ENCODE data around the gene CELSR1. TPM values are rescaled to one million over a fixed set of nuclear protein-coding genes. Genes with fewer than 3 reads are reported as not detected.

The CELSR1 gene
- total and polyA plus RNA-seq, 2 donors (not counting 1 experiment from before 2014, with no cell fraction given), result 30.2 to 34.8 TPM

- TF ChIP-seq, protein P1, sequence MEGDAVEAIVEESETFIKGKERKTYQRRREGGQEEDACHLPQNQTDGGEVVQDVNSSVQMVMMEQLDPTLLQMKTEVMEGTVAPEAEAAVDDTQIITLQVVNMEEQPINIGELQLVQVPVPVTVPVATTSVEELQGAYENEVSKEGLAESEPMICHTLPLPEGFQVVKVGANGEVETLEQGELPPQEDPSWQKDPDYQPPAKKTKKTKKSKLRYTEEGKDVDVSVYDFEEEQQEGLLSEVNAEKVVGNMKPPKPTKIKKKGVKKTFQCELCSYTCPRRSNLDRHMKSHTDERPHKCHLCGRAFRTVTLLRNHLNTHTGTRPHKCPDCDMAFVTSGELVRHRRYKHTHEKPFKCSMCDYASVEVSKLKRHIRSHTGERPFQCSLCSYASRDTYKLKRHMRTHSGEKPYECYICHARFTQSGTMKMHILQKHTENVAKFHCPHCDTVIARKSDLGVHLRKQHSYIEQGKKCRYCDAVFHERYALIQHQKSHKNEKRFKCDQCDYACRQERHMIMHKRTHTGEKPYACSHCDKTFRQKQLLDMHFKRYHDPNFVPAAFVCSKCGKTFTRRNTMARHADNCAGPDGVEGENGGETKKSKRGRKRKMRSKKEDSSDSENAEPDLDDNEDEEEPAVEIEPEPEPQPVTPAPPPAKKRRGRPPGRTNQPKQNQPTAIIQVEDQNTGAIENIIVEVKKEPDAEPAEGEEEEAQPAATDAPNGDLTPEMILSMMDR (IDR thresholded peaks at IDR 0.05), result no peak
- TF ChIP-seq EZH2 (IDR thresholded peaks at IDR 0.05; ENCODE audit: borderline replicate concordance, insufficient read depth, low read depth, low read length, poor library complexity, severe bottlenecking), result no peak
- no peak overlapping the region for H3K27ac Mint-ChIP-seq
- H3K4me1 Mint-ChIP-seq, result peaks cover 5% of the 10 kb centered on the region
- Histone ChIP-seq H4K20me1 (ENCODE audit: control insufficient read depth, insufficient read depth, low read length, poor library complexity, severe bottlenecking) (no peaks in the 10 kb centered on the region), H3K9me3 (ENCODE audit: control extremely low read depth in 1 of 3, control insufficient read depth in 2 of 3, insufficient read depth in 1 of 3, low read length in 2 of 3) (peaks cover 0 to 30% (median 14%) of the 10 kb centered on the region in 3 donors), H2AFZ (ENCODE audit: insufficient read depth, low read depth, low read length, poor library complexity, severe bottlenecking) (no peak overlapping the region), H3K79me2 (ENCODE audit: control insufficient read depth, insufficient read depth, low read length) (no peaks in the 10 kb centered on the region), H3K27me3 (replicated peaks in 1 of 4; ENCODE audit: control extremely low read depth in 1 of 4, control insufficient read depth in 3 of 4, insufficient read depth in 4 of 4, low read length in 3 of 4) (peaks cover 0 to 6% (median 0%) of the 10 kb centered on the region in 4 experiments), H3K4me1 (ENCODE audit: control insufficient read depth in 2 of 2, insufficient read depth in 2 of 2, low read length in 2 of 2) (peaks cover 9 to 20% of the 10 kb centered on the region in 2 donors), H3K27ac (ENCODE audit: low read length in 2 of 2) (no peak overlapping the region), H3K9ac (ENCODE audit: low read length) (no peak overlapping the region), H3K4me3 (ENCODE audit: control extremely low read depth in 1 of 5, extremely low read depth in 1 of 5, insufficient read depth in 1 of 5, low read depth in 2 of 5, low read length in 4 of 5) (no peak overlapping the region), H3K4me2 (replicated peaks; ENCODE audit: low read depth, low read length, poor library complexity, severe bottlenecking) (no peak overlapping the region), H3K36me3 (replicated peaks in 1 of 2; ENCODE audit: control extremely low read depth in 1 of 2, control insufficient read depth in 1 of 2, extremely low read depth in 1 of 2, insufficient read depth in 2 of 2, low read length in 1 of 2) (peaks cover 6 to 77% of the 10 kb centered on the region in 2 experiments)
- H3K9me3 Mint-ChIP-seq (ENCODE audit: insufficient read depth), result peaks cover 2% of the 10 kb centered on the region
- DNase-seq, result no peak
- H3K27me3 Mint-ChIP-seq, result no peaks in the 10 kb centered on the region
- WGBS (ENCODE audit: insufficient coverage), result 97% methylated on average over 17 of the region's 19 CpGs
- CTCF ChIA-PET, result interaction anchor here (1.0 to 2.0 kb wide), 2 partner anchors 9 to 165 kb away, joined by 4 to 13 read pairs; no protein-coding TSS in a partner anchor
- intact Hi-C loops (cut with micrococcal nuclease), result no loop called here
- POLR2A ChIA-PET, result no interaction called here
- ATAC-seq (ENCODE audit: low read depth), result no peak
- no peak overlapping the region for H3K4me3 Mint-ChIP-seq
These were observed 160.4 kb downstream of the CELSR1 start for GRCh38 chr22:46376908-46377524.

DNA sequence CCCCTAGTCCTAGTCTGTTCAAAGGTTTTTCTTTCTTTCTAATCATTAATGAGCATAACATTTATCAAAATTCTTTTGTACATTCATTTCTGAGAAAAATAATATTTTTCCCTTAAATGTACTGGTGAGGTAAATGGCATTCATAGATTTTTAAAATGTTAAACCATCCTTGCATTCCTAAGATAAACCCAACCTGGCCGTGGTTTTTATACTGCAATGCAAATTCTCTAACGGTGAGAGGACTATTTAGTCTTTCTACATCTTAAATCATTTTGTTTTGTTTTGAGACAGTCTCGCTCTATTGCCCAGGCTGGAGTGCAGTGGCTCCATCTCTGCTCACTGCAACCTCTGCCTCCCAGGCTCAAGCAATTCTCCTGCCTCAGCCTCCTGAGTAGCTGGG lies 161.3 kb downstream of the CELSR1 start:
- Histone ChIP-seq H2AFZ (ENCODE audit: insufficient read depth, low read depth, low read length, poor library complexity, severe bottlenecking) (no peak overlapping the region), H3K79me2 (ENCODE audit: control insufficient read depth, insufficient read depth, low read length) (no peaks in the 10 kb centered on the region), H3K9me3 (ENCODE audit: control extremely low read depth in 1 of 3, control insufficient read depth in 2 of 3, insufficient read depth in 1 of 3, low read length in 2 of 3) (peaks cover 0 to 30% (median 14%) of the 10 kb centered on the region in 3 donors), H3K36me3 (replicated peaks in 1 of 2; ENCODE audit: control extremely low read depth in 1 of 2, control insufficient read depth in 1 of 2, extremely low read depth in 1 of 2, insufficient read depth in 2 of 2, low read length in 1 of 2) (peaks cover 6 to 73% of the 10 kb centered on the region in 2 experiments), H3K9ac (ENCODE audit: low read length) (no peak overlapping the region), H3K27me3 (replicated peaks in 1 of 4; ENCODE audit: control extremely low read depth in 1 of 4, control insufficient read depth in 3 of 4, insufficient read depth in 4 of 4, low read length in 3 of 4) (peaks cover 0 to 6% (median 0%) of the 10 kb centered on the region in 4 experiments), H4K20me1 (ENCODE audit: control insufficient read depth, insufficient read depth, low read length, poor library complexity, severe bottlenecking) (no peaks in the 10 kb centered on the region), H3K4me2 (replicated peaks; ENCODE audit: low read depth, low read length, poor library complexity, severe bottlenecking) (no peak overlapping the region), H3K4me3 (ENCODE audit: control extremely low read depth in 1 of 5, extremely low read depth in 1 of 5, insufficient read depth in 1 of 5, low read depth in 2 of 5, low read length in 4 of 5) (no peak overlapping the region), H3K27ac (ENCODE audit: low read length in 2 of 2) (no peak overlapping the region), H3K4me1 (ENCODE audit: control insufficient read depth in 2 of 2, insufficient read depth in 2 of 2, low read length in 2 of 2) (peaks cover 9 to 24% of the 10 kb centered on the region in 2 donors)
- DNase-seq (no peak), ATAC-seq (ENCODE audit: low read depth) (no peak)
- H3K4me1 Mint-ChIP-seq, result peaks cover 5% of the 10 kb centered on the region
- H3K27me3 Mint-ChIP-seq, result no peaks in the 10 kb centered on the region
- WGBS (ENCODE audit: insufficient coverage), result no CpG with 5 or more reads among the region's 3 CpGs
- no peak for TF ChIP-seq EZH2 (IDR thresholded peaks at IDR 0.05; ENCODE audit: borderline replicate concordance, insufficient read depth, low read depth, low read length, poor library complexity, severe bottlenecking)
- TF ChIP-seq, protein P1 (IDR thresholded peaks at IDR 0.05), result no peak
- ChIA-PET POLR2A (no interaction called here), CTCF (interaction anchor here (0.6 to 2.0 kb wide), 2 partner anchors 8 to 64 kb away, joined by 3 to 13 read pairs; no protein-coding TSS in a partner anchor)
- H3K9me3 Mint-ChIP-seq (ENCODE audit: insufficient read depth), result peaks cover 2% of the 10 kb centered on the region
- H3K4me3 Mint-ChIP-seq, result no peak overlapping the region
- no peak overlapping the region for H3K27ac Mint-ChIP-seq
- intact Hi-C loops (cut with micrococcal nuclease), result no loop called here
